ENCODE data around the gene CD200. TPM values are rescaled to one million over a fixed set of nuclear protein-coding genes. Genes with fewer than 3 reads are reported as not detected.

The CD200 gene
- total and polyA plus RNA-seq, 9 of the 15 experiments (the other 6 are each of a cell fraction or from before 2014, with no cell fraction given): 0.13 TPM; not detected in 8

- ATAC-seq (no peak), FAIRE-seq (no peak), DNase-seq (ENCODE audit: extremely low read depth in 1 of 4, low spot score in 3 of 4) (no peak)
- Histone ChIP-seq H3K4me2 (ENCODE audit: insufficient read depth, low read length) (no peak overlapping the region), H3K4me3 (no peak overlapping the region), H4K20me1 (replicated peaks; ENCODE audit: control insufficient read depth, insufficient read depth, low read length) (no peaks in the 10 kb centered on the region), H3K79me2 (ENCODE audit: control insufficient read depth, insufficient read depth, low read length) (no peaks in the 10 kb centered on the region), H3K9me1 (ENCODE audit: control insufficient read depth, insufficient read depth, low read length) (no peaks in the 10 kb centered on the region), H3K9me3 (replicated peaks; ENCODE audit: control insufficient read depth, insufficient read depth, low read depth, low read length) (no peaks in the 10 kb centered on the region), H3K36me3 (ENCODE audit: control insufficient read depth, insufficient read depth, low read length) (no peaks in the 10 kb centered on the region), H2AFZ (ENCODE audit: low read depth, low read length) (no peak overlapping the region), H3K4me1 (replicated peaks in 1 of 2; ENCODE audit: control insufficient read depth in 2 of 2, insufficient read depth in 2 of 2, low read length in 2 of 2) (no peaks in the 10 kb centered on the region), H3K27ac (ENCODE audit: extremely low read depth, low read depth, low read length) (no peak overlapping the region), H3K27me3 (ENCODE audit: control insufficient read depth in 2 of 2, insufficient read depth in 2 of 2, low read length in 2 of 2) (no peaks in the 10 kb centered on the region), H3K9ac (ENCODE audit: insufficient read depth in 1 of 2, low read depth in 2 of 2, low read length in 2 of 2) (no peak overlapping the region)
- intact Hi-C loops (cut with micrococcal nuclease) (no loop called here), in situ Hi-C loops (cut with MboI) (no loop called here)
- ChIA-PET CTCF (ENCODE audit: low intra/inter-chr PET ratio) (no interaction called here), POLR2A (no interaction called here)
- WGBS (ENCODE audit: insufficient coverage, low coverage, missing lambda C conversion rate): 0% methylated on average over 2 of the region's 3 CpGs
- no TSS peak for BruUV-seq (replicated peaks)
- TF ChIP-seq TEAD2 (tag; IDR thresholded peaks at IDR 0.05) (no peak), TFAM (CRISPR knock-in tag; conservative IDR thresholded peaks at IDR 0.05) (no peak), RNF2 (IDR thresholded peaks at IDR 0.05) (no peak), ZNF23 (CRISPR knock-in tag; IDR thresholded peaks at IDR 0.05) (no peak), PML (IDR thresholded peaks at IDR 0.05; ENCODE audit: low read length) (no peak), TSC22D4 (tag; IDR thresholded peaks at IDR 0.05) (no peak), SMAD4 (CRISPR knock-in tag; conservative IDR thresholded peaks at IDR 0.05) (no peak), ATF4 (CRISPR knock-in tag; IDR thresholded peaks at IDR 0.05) (no peak), KLF10 (CRISPR knock-in tag; IDR thresholded peaks at IDR 0.05) (no peak), GTF2A2 (tag; IDR thresholded peaks at IDR 0.05) (no peak)
Observed at GRCh38 chr3:112391648-112392047, 58.7 kb downstream of the CD200 start.

All from K562 (cell line).